NCI-H82 (cell line): Measurements from ENCODE around the gene PRAMEF17.
"Not testable (repeated sequence)": the region's sequence is repeated elsewhere in the genome, so short reads cannot be mapped to it uniquely, and the experiment has no call there.

Source experiments
- DNase-seq: peaks from one replicate; lab custom pipeline; 2025; lab: John Stamatoyannopoulos, UW

PRAMEF17 gene

GRCh38 chr1:13389332-13389731 is at the start of gene PRAMEF17:
PRAMEF17 (plus strand) TSS chr1:13389632; CDS start chr1:13389658, 26 bp downstream.
- not testable (repeated sequence) for DNase-seq

- not testable (repeated sequence) for DNase-seq
Measured at GRCh38 chr1:13342496-13342895, 46.9 kb upstream of the PRAMEF17 start.

DNA sequence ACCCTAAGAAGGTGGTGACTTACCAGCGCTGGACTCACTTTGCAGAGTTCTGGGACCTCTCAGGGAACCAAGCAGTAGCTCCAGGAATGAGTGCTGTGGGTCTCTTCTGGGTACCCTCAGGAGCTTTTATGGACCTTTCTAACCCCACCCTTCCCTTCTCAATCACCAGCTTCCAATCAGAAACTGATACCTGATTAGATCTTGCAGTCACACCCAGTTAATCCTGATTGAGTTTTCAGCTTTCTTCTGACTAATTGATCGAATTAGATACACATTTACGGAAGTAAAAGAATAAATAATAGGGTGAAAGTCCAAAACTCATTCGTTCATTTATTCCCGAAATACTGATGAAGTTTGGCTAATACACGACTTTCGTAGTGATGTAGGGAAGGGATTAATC is 42.4 kb upstream of the PRAMEF17 start, which contains the start of gene PRAMEF14:
TSS of gene PRAMEF14 (minus strand) at position 101 of the 400 bp plus-strand sequence. CDS start 1,820 bp downstream, outside the sequence.
- DNase-seq, result not testable (repeated sequence)

DNA sequence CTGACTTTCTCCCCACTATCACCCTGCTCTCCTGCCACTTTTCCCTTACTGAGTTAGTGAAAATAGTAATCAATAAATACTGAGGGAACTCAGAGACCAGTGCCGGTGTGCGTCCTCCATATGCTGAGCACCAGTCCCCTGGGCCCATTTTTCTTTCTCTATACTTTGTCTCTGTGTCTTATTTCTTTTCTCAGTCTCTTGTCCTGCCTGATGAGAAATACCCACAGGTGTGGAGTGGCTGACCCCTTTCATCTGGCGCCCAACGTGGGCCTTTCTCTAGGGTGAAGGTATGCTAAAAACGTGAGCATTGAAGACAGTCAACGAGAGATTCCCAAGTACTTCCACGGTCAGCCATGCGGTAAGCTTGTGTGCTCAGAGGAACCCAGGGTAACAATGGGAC is 36.0 kb upstream of the PRAMEF17 start:
- not testable (repeated sequence) for DNase-seq

GRCh38 chr1:13354475-13354874 is 35.0 kb upstream of the PRAMEF17 start:
- not testable (repeated sequence) for DNase-seq

DNA sequence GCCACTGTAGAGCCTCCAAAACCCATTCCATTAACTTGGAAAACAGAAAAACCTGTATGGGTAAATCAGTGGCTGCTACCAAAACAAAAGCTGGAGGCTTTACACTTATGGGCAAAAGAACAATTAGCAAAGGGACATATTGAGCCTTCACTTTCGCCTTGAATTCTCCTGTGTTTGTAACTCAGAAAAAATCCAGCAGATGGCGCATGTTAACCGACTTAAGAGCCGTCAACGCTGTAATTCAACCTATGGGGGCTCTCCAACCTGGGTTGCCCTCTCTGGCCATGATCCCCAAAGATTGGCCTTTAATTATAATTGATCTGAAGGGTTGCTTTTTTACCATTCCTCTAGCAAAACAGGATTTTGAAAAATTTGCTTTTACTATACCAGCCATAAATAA is 32.7 kb upstream of the PRAMEF17 start:
- DNase-seq, result peak; percentile 84

DNA sequence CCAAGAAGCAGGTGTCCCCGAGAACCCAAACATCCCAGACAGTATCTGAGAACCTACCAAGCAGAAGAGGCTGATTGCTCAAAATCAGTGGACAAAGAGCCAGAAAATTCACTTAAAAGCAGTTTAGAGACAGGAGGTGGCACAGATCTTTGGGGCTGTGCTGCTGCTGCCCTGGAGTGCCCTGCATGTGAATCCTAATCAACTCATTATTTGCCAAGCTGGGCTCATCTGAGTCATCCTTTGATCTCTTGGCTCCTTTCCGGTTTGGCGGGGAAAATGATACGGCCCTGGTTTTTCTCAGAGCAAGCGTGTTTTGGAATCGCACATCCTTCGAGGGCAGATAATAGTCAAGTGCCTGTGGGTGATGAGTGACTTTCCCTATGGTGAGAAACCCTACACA is 27.1 kb upstream of the PRAMEF17 start:
- not testable (repeated sequence) for DNase-seq

DNA sequence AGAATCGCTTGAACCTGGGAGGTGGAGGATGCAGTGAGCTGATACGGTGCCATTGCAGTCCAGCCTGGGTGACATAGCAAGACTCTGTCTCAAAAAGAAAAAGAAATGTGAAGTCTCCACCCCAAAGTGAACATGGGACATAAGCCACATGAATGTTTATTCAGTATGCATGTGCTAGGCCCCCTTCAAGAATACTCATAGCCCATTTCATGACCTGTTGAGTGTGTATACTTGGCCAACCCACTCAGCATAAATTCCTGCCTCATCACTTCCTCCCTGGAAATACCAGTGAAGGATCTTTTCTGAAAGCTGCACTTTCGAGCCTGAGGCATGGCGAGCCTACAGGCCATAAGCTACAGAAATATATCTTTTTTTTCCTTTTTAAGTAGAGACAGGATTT is 24.5 kb upstream of the PRAMEF17 start:
- not testable (repeated sequence) for DNase-seq

GRCh38 chr1:13366536-13366935 is 22.9 kb upstream of the PRAMEF17 start:
- not testable (repeated sequence) for DNase-seq

- DNase-seq, result peak; percentile 50
Measured at GRCh38 chr1:13368544-13368943, 20.9 kb upstream of the PRAMEF17 start.

DNA sequence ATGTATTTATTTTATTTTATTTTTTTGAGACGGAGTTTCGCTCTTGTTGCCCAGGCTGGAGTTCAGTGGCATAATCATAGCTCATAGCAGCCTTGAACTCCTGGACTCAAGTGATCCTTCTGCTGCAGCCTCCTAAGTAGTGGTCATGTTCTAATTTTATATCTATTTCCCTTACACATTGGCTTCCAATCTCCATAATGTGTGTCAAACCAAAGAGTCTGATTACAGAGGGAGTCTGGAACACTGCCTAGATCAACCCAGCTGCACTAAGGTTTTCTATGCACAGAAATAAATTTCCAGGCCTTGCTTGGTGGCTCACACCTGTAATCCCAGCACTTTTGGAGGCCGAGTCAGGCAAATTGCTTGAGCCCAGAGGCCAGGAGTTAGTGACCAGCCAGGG is 10.4 kb upstream of the PRAMEF17 start:
- DNase-seq, result not testable (repeated sequence)

- not testable (repeated sequence) for DNase-seq
Measured at GRCh38 chr1:13380380-13380779, 9.1 kb upstream of the PRAMEF17 start.

DNA sequence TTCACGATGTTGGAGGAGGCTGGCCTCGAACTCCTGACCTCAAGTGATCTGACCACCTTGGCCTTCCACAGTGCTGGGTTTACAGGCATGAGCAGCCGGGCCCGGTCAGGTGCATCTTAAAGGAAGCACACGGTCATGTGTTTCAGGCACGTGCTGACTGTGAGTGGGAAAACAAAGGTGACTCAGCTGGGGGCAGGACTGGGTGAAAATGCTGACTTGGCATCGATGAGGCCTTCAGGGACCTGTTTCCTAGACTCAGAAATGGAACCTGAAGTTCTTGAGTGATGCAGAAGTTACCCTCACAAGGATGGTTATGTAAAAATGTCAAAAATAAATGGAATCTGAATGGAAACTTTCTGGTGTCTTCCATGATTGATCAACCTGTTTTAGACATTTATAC is 3.6 kb downstream of the PRAMEF17 start:
- DNase-seq, result not testable (repeated sequence)

DNA sequence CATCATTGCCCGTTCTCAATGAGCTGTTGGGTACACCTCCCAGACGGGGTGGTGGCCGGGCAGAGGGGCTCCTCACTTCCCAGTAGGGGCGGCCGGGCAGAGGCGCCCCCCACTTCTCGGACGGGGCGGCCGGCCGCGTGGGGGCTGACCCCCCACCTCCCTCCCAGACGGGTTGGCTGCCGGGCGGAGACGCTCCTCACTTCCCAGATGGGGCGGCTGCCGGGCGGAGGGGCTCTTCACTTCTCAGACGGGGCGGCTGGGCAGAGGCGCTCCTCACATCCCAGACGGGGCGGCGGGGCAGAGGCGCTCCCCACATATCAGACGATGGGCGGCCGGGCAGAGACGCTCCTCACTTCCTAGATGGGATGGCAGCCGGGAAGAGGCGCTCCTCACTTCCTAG is 5.3 kb downstream of the PRAMEF17 start:
- DNase-seq, result not testable (repeated sequence)

DNA sequence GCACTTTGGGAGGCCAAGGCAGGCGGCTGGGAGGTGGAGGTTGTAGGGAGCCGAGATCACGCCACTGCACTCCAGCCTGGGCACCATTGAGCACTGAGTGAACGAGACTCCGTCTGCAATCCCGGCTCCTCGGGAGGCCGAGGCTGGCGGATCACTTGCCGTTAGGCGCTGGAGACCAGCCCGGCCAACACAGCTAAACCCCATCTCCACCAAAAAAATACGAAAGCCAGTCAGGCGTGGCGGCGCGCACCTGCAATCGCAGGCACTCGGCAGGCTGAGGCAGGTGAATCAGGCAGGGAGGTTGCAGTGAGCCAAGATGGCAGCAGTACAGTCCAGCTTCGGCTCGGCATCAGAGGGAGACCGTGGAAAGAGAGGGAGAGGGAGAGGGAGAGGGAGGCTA is 5.9 kb downstream of the PRAMEF17 start:
- not testable (repeated sequence) for DNase-seq

- DNase-seq, result no peak
Measured at GRCh38 chr1:13407811-13408210, 18.4 kb downstream of the PRAMEF17 start.

- DNase-seq, result not testable (repeated sequence)
Measured at GRCh38 chr1:13410150-13410549, 20.7 kb downstream of the PRAMEF17 start, which contains the start of gene PRAMEF20. PRAMEF20 (plus strand) TSS chr1:13410450; CDS start chr1:13416355, 5,905 bp downstream.

DNA sequence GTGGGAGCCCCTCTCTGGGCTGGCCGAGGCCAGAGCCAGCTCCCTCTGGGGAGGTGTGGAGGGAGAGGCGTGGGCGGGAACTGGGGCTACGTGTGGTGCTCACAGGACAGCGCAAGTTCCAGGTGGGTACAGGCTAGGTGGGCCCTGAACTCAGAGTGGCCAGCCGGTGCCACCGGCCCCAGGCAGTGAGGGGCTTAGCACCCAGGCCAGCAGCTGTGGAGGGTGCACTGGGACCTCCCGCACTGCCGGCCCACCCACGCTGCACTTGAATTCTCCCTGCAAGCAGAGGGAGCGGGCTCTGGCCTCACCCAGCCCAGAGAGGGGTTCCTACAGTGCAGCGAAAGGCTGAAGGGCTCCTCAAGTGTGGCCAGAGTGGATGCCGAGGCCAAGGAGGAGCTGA is 41.1 kb downstream of the PRAMEF17 start:
- no peak for DNase-seq

GRCh38 chr1:13432251-13432650 is 42.8 kb downstream of the PRAMEF17 start:
- DNase-seq, result no peak

GRCh38 chr1:13433694-13434358 is 44.4 kb downstream of the PRAMEF17 start:
- not testable (repeated sequence) for DNase-seq

DNA sequence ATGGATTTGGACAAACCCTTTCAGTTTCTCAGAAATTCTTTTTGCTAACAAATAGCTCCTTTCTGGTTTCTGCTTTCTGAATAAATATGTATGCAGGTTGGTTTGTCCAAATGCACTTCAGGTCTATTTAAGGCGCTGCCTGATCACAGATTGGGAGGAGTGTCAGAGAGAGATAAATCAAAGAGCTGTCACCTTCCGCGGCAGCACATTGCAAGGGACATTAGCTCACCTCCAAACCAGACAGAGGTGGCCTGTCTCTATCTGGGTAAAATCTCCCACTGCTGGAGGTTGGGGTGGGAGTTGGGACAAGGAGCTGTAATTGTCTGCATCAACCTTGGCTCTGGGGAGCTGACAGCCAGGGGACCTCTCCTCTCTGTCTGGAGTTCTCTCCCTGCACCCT is 46.0 kb downstream of the PRAMEF17 start:
- DNase-seq, result no peak

DNA sequence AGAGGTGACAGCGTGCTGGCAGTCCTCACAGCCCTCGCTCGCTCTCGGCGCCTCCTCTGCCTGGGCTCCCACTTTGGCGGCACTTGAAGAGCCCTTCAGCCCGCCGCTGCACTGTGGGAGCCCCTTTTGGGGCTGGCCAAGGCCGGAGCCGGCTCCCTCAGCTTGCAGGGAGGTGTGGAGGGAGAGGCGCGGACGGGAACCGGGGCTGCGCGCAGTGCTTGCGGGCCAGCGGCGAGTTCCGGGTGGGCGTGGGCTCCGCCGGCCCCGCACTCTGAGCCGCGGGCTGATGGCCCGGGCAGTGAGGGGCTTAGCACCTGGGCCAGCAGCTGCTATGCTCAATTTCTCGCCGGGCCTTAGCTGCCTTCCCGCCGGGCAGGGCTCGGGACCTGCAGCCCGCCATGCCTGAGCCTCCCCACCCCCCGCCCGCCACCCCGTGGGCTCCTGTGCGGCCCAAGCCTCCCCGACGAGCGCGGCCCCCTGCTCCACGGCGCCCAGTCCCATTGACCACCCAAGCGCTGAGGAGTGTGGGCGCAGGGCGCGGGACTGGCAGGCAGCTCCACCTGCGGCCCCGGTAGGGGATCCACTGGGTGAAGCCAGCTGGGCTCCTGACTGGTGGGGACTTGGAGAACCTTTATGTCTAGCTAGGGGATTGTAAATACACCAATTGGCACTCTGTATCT is 49.8 kb downstream of the PRAMEF17 start:
- not testable (repeated sequence) for DNase-seq
